ENCODE data around the gene HBA2. TPM values are rescaled to one million over a fixed set of nuclear protein-coding genes. Genes with fewer than 3 reads are reported as not detected.
"Not testable (repeated sequence)": the region's sequence is repeated elsewhere in the genome, so short reads cannot be mapped to it uniquely, and the experiment has no call there.

HBA2 gene
- total RNA-seq, 4 donors from 2014 or later, result 91.3 to 2,323 (median 185) TPM

DNA sequence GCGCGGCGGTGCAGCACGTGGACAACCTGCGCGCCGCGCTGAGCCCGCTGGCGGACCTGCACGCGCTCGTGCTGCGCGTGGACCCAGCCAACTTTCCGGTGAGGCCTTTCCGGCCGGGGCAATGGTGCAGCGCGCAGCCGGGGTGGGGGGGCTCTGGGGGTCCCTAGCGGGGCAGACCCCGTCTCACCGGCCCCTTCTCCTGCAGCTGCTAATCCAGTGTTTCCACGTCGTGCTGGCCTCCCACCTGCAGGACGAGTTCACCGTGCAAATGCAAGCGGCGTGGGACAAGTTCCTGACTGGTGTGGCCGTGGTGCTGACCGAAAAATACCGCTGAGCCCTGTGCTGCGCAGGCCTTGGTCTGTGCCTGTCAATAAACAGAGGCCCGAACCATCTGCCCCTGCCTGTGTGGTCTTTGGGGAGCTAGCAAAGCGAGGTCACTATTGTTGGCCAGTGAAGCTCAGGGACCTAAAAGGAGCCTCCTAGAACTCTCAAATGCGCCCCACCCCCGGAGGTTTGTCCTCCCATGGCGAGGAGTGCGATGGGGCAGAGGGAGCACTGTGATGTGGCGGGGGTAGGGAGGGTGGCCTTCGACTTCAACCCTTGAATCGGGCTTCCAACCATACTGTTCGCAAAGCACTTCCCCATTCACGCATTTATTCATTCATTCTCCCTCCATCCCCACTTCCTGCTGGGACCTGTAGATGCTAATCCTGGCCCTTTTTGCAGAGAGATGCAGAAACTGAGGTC is 6.1 kb upstream of the HBA2 start:
- ATAC-seq (ENCODE audit: low FRiP score) (no peak), DNase-seq (ENCODE audit: low spot score) (no peak)
- TF ChIP-seq, protein P1, sequence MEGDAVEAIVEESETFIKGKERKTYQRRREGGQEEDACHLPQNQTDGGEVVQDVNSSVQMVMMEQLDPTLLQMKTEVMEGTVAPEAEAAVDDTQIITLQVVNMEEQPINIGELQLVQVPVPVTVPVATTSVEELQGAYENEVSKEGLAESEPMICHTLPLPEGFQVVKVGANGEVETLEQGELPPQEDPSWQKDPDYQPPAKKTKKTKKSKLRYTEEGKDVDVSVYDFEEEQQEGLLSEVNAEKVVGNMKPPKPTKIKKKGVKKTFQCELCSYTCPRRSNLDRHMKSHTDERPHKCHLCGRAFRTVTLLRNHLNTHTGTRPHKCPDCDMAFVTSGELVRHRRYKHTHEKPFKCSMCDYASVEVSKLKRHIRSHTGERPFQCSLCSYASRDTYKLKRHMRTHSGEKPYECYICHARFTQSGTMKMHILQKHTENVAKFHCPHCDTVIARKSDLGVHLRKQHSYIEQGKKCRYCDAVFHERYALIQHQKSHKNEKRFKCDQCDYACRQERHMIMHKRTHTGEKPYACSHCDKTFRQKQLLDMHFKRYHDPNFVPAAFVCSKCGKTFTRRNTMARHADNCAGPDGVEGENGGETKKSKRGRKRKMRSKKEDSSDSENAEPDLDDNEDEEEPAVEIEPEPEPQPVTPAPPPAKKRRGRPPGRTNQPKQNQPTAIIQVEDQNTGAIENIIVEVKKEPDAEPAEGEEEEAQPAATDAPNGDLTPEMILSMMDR (IDR thresholded peaks at IDR 0.05), result no peak

DNA sequence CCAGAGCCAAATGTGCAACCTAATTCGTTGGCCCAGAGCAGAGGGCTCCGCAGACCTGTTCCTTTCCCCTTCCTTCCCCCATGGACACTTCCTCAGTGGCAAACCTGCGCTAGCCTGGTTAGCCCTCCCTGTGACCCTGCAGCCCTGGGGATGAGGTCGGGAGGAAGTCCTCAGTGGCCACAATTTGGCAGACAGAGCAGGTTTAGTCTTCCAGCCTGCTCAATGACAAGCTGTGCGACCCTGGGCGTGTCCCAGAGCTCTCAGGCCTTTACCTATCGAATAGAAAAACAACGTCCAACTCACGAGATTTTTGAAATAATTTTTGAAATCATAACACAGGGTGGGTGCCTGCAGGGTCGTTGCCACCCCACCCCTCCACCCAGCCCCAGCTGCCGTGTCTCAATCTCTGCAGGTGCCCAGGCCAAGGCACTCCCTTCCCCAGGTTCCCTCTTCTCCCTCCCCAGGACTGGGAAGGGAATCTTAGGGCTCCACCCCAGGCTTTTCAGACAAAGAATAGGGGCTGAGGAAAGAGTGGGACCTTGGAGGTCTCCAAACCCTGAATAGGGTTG is 5.5 kb upstream of the HBA2 start:
- TF ChIP-seq, protein P1 (IDR thresholded peaks at IDR 0.05), result no peak
- no peak for DNase-seq (ENCODE audit: low spot score)
- ATAC-seq (ENCODE audit: low FRiP score), result no peak

DNA sequence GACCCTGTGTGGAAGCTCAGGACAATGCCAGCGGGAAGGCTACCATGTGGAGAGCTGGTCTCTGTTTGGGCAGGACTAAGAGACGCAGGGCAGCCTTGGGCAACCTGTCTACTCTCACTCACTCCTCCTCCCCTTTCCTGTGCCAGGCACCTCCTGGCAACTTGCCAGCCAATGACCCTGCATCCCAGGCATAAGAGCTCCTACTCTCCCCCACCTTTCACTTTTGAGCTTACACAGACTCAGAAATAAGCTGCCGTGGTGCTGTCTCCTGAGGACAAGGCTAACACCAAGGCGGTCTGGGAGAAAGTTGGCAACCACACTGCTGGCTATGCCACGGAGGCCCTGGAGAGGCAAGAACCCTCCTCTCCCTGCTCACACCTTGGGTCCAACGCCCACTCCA is 4.3 kb upstream of the HBA2 start:
- DNase-seq (ENCODE audit: low spot score) (no peak), ATAC-seq (ENCODE audit: low FRiP score) (no peak)
- TF ChIP-seq, protein P1 (IDR thresholded peaks at IDR 0.05), result no peak

DNA sequence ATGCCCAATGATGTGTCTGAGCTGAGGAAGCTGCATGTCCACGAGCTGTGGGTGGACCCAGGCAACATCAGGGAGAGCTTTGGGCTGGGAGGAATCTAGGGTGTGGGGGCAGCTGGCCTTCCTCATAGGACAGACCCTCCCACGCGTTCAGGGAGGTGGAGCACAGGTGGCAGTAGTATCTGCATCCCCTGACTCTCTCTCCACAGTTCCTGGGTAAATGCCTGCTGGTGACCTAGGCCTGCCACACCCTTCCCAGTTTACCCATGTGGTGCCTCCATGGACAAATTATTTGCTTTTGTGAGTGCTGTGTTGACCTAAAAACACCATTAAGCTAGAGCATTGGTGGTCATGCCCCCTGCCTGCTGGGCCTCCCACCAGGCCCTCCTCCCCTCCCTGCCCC is 3.7 kb upstream of the HBA2 start:
- DNase-seq (ENCODE audit: low spot score) (no peak), ATAC-seq (ENCODE audit: low FRiP score) (no peak)
- TF ChIP-seq, protein P1 (IDR thresholded peaks at IDR 0.05), result no peak

DNA sequence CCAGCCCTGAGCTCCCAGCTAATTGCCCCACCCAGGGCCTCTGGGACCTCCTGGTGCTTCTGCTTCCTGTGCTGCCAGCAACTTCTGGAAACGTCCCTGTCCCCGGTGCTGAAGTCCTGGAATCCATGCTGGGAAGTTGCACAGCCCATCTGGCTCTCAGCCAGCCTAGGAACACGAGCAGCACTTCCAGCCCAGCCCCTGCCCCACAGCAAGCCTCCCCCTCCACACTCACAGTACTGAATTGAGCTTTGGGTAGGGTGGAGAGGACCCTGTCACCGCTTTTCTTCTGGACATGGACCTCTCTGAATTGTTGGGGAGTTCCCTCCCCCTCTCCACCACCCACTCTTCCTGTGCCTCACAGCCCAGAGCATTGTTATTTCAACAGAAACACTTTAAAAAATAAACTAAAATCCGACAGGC is 2.6 kb upstream of the HBA2 start:
- not testable (repeated sequence) for ATAC-seq (ENCODE audit: low FRiP score); DNase-seq (ENCODE audit: low spot score)

DNA sequence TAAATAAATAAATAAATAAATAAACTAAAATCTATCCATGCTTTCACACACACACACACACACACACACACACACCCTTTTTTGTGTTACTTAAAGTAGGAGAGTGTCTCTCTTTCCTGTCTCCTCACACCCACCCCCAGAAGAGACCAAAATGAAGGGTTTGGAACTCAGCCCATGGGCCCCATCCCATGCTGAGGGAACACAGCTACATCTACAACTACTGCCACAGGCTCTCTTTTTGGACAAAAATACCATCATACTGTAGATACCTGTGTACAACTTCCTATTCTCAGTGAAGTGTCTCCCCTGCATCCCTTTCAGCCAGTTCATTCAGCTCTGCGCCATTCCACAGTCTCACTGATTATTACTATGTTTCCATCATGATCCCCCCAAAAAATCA is 1.9 kb upstream of the HBA2 start:
- ATAC-seq (ENCODE audit: low FRiP score), result no peak
- TF ChIP-seq, protein P1 (IDR thresholded peaks at IDR 0.05), result no peak
- DNase-seq (ENCODE audit: low spot score), result no peak

DNA sequence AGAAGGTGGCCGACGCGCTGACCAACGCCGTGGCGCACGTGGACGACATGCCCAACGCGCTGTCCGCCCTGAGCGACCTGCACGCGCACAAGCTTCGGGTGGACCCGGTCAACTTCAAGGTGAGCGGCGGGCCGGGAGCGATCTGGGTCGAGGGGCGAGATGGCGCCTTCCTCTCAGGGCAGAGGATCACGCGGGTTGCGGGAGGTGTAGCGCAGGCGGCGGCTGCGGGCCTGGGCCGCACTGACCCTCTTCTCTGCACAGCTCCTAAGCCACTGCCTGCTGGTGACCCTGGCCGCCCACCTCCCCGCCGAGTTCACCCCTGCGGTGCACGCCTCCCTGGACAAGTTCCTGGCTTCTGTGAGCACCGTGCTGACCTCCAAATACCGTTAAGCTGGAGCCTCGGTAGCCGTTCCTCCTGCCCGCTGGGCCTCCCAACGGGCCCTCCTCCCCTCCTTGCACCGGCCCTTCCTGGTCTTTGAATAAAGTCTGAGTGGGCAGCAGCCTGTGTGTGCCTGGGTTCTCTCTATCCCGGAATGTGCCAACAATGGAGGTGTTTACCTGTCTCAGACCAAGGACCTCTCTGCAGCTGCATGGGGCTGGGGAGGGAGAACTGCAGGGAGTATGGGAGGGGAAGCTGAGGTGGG is 657 bp downstream of the HBA2 start:
- not testable (repeated sequence) for ATAC-seq (ENCODE audit: low FRiP score); DNase-seq (ENCODE audit: low spot score)

DNA sequence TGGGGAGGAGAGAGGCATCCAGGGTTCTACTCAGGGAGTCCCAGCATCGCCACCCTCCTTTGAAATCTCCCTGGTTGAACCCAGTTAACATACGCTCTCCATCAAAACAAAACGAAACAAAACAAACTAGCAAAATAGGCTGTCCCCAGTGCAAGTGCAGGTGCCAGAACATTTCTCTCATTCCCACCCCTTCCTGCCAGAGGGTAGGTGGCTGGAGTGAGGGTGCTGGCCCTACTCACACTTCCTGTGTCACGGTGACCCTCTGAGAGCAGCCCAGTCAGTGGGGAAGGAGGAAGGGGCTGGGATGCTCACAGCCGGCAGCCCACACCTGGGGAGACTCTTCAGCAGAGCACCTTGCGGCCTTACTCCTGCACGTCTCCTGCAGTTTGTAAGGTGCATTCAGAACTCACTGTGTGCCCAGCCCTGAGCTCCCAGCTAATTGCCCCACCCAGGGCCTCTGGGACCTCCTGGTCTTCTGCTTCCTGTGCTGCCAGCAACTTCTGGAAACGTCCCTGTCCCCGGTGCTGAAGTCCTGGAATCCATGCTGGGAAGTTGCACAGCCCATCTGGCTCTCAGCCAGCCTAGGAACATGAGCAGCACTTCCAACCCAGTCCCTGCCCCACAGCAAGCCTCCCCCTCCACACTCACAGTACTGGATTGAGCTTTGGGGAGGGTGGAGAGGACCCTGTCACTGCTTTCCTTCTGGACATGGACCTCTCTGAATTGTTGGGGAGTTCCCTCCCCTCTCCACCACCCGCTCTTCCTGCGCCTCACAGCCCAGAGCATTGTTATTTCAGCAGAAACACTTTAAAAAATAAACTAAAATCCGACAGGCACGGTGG is 1.5 kb downstream of the HBA2 start:
- not testable (repeated sequence) for ATAC-seq (ENCODE audit: low FRiP score); DNase-seq (ENCODE audit: low spot score)

All from omental fat pad (tissue), 4 donors.